Activated CD4-positive, alpha-beta T cell treated with anti-CD3 and anti-CD28 coated beads, Interleukin-2, amount 10 ng/mL, durations not matched to agents 24 days and 14 days (primary cell): ENCODE data around the gene FBXO5. TPM values are rescaled to one million over a fixed set of nuclear protein-coding genes. Genes with fewer than 3 reads are reported as not detected.

ENCODE experiments used
- DNase-seq: peaks from one replicate; pipeline ENCODE4 v3.0.0; 2022
- H3K27ac Mint-ChIP-seq: one replicate; pipeline ENCODE4 v1.8.0; 2022; ENCODE audit warnings: mild to moderate bottlenecking, mixed read lengths
- H3K27me3 Mint-ChIP-seq: one replicate; pipeline ENCODE4 v1.8.0; 2022; ENCODE audit warnings: mixed read lengths
- H3K36me3 Mint-ChIP-seq: one replicate; pipeline ENCODE4 v1.8.0; 2022; ENCODE audit warnings: low read depth, mild to moderate bottlenecking, mixed read lengths
- H3K4me1 Mint-ChIP-seq: one replicate; pipeline ENCODE4 v1.8.0; 2021; ENCODE audit warnings: mixed read lengths
- H3K4me3 Mint-ChIP-seq: one replicate; pipeline ENCODE4 v1.8.0; 2022; ENCODE audit warnings: mild to moderate bottlenecking, moderate library complexity, mixed read lengths
- H3K9me3 Mint-ChIP-seq: one replicate; pipeline ENCODE4 v1.8.0; 2021; ENCODE audit warnings: mixed read lengths
- intact Hi-C: fragments of 100-400 bp; cut with micrococcal nuclease; formaldehyde crosslinking; loops from one replicate; pipeline ENCODE4 v1.15.1; 2023
- total RNA-seq: library from RNA; stranded (reverse); gene quantifications from 2 replicates; pipeline ENCODE4 v1.2.3, GENCODE V29; 2022

FBXO5 gene
- 34.9 and 36.4 TPM in 2 replicates for total RNA-seq

- Mint-ChIP-seq H3K27ac (peak within 1 kb of the TSS; percentile 100), H3K4me1 (peaks cover 46% of the 10 kb centered on the region), H3K36me3 (peaks cover 40% of the 10 kb centered on the region)
Measured at GRCh38 chr6:152982904-152983636, at the start of gene FBXO5. Gene FBXO5, minus strand, starts transcription at chr6:152983041. Its CDS starts 82 bp downstream, at chr6:152982959.

GRCh38 chr6:153032255-153032882 is 49.5 kb upstream of the FBXO5 start:
- no peaks in the 10 kb centered on the region for H3K36me3 Mint-ChIP-seq
- no peak for DNase-seq
- intact Hi-C loops, result loop anchor here (2.0 kb wide), 1 partner anchor 280 kb away; no protein-coding TSS in a partner anchor

More at GRCh38 chr6:152982904-152983636, at the start of gene FBXO5:
- intact Hi-C loops, result loop anchor here (2.0 to 10.0 kb wide), 4 partner anchors 20 to 1592 kb away; partner anchors contain the start of genes MTRF1L, RMND1 and ZBTB2
- DNase-seq, result peak; percentile 99
- no peaks in the 10 kb centered on the region for H3K27me3 Mint-ChIP-seq
- H3K4me3 Mint-ChIP-seq, result peak within 1 kb of the TSS; percentile 92
- H3K9me3 Mint-ChIP-seq, result no peaks in the 10 kb centered on the region

GRCh38 chr6:153031335-153031955 is 48.6 kb upstream of the FBXO5 start:
- Mint-ChIP-seq H3K9me3 (no peaks in the 10 kb centered on the region), H3K27ac (no peak overlapping the region), H3K36me3 (no peaks in the 10 kb centered on the region), H3K27me3 (peaks cover 29% of the 10 kb centered on the region), H3K4me3 (no peak overlapping the region), H3K4me1 (no peaks in the 10 kb centered on the region)
- DNase-seq, result no peak
- intact Hi-C loops, result no loop called here

More at GRCh38 chr6:153032255-153032882, 49.5 kb upstream of the FBXO5 start:
- Mint-ChIP-seq H3K27ac (no peak overlapping the region), H3K27me3 (peaks cover 24% of the 10 kb centered on the region), H3K9me3 (no peaks in the 10 kb centered on the region), H3K4me3 (no peak overlapping the region), H3K4me1 (no peaks in the 10 kb centered on the region)

GRCh38 chr6:153028963-153029362 is 46.1 kb upstream of the FBXO5 start:
- no peaks in the 10 kb centered on the region for H3K4me1 Mint-ChIP-seq
- H3K27ac Mint-ChIP-seq, result no peak overlapping the region
- no peaks in the 10 kb centered on the region for H3K36me3 Mint-ChIP-seq
- no peak overlapping the region for H3K4me3 Mint-ChIP-seq
- peaks cover 38% of the 10 kb centered on the region for H3K27me3 Mint-ChIP-seq
- no peak for DNase-seq
- intact Hi-C loops, result loop anchor here (10.0 kb wide), 1 partner anchor 284 kb away; no protein-coding TSS in a partner anchor
- no peaks in the 10 kb centered on the region for H3K9me3 Mint-ChIP-seq

GRCh38 chr6:153028286-153028685 is 45.4 kb upstream of the FBXO5 start:
- no peak overlapping the region for H3K27ac Mint-ChIP-seq
- no peaks in the 10 kb centered on the region for H3K9me3 Mint-ChIP-seq
- no peak for DNase-seq
- no peak overlapping the region for H3K4me3 Mint-ChIP-seq
- H3K36me3 Mint-ChIP-seq, result no peaks in the 10 kb centered on the region
- H3K4me1 Mint-ChIP-seq, result no peaks in the 10 kb centered on the region
- H3K27me3 Mint-ChIP-seq, result peaks cover 42% of the 10 kb centered on the region
- intact Hi-C loops, result loop anchor here (10.0 kb wide), 1 partner anchor 283 kb away; no protein-coding TSS in a partner anchor

GRCh38 chr6:153027480-153027879 is 44.6 kb upstream of the FBXO5 start:
- H3K27me3 Mint-ChIP-seq, result peaks cover 45% of the 10 kb centered on the region
- intact Hi-C loops, result loop anchor here (10.0 kb wide), 1 partner anchor 283 kb away; no protein-coding TSS in a partner anchor
- no peak overlapping the region for H3K27ac Mint-ChIP-seq
- H3K9me3 Mint-ChIP-seq, result no peaks in the 10 kb centered on the region
- no peak overlapping the region for H3K4me3 Mint-ChIP-seq
- DNase-seq, result no peak
- no peaks in the 10 kb centered on the region for H3K4me1 Mint-ChIP-seq
- H3K36me3 Mint-ChIP-seq, result no peaks in the 10 kb centered on the region

GRCh38 chr6:153024709-153025017 is 41.8 kb upstream of the FBXO5 start:
- H3K27ac Mint-ChIP-seq, result no peak overlapping the region
- intact Hi-C loops, result loop anchor here (1.0 to 10.0 kb wide), 4 partner anchors 22 to 280 kb away; partner anchors contain the start of gene MTRF1L
- no peaks in the 10 kb centered on the region for H3K9me3 Mint-ChIP-seq
- no peak for DNase-seq
- H3K4me1 Mint-ChIP-seq, result no peaks in the 10 kb centered on the region
- H3K27me3 Mint-ChIP-seq, result peaks cover 31% of the 10 kb centered on the region
- no peak overlapping the region for H3K4me3 Mint-ChIP-seq
- H3K36me3 Mint-ChIP-seq, result no peaks in the 10 kb centered on the region

GRCh38 chr6:153023977-153024708 is 41.3 kb upstream of the FBXO5 start:
- no peak overlapping the region for H3K4me3 Mint-ChIP-seq
- no peak overlapping the region for H3K27ac Mint-ChIP-seq
- no peaks in the 10 kb centered on the region for H3K4me1 Mint-ChIP-seq
- no peaks in the 10 kb centered on the region for H3K36me3 Mint-ChIP-seq
- DNase-seq, result peak; percentile 84
- peaks cover 35% of the 10 kb centered on the region for H3K27me3 Mint-ChIP-seq
- H3K9me3 Mint-ChIP-seq, result no peaks in the 10 kb centered on the region
- intact Hi-C loops, result loop anchor here (1.0 to 10.0 kb wide), 4 partner anchors 21 to 279 kb away; partner anchors contain the start of gene MTRF1L

GRCh38 chr6:153018355-153018754 is 35.5 kb upstream of the FBXO5 start:
- Mint-ChIP-seq H3K4me3 (no peak overlapping the region), H3K9me3 (no peaks in the 10 kb centered on the region), H3K36me3 (no peaks in the 10 kb centered on the region), H3K27me3 (peaks cover 27% of the 10 kb centered on the region), H3K4me1 (no peaks in the 10 kb centered on the region), H3K27ac (no peak overlapping the region)
- intact Hi-C loops, result no loop called here
- no peak for DNase-seq

- intact Hi-C loops, result no loop called here
- Mint-ChIP-seq H3K9me3 (no peaks in the 10 kb centered on the region), H3K4me1 (no peaks in the 10 kb centered on the region), H3K27ac (no peak overlapping the region), H3K27me3 (peaks cover 25% of the 10 kb centered on the region), H3K4me3 (no peak overlapping the region), H3K36me3 (no peaks in the 10 kb centered on the region)
- no peak for DNase-seq
Measured at GRCh38 chr6:153016846-153017245, 34.0 kb upstream of the FBXO5 start.

GRCh38 chr6:153015094-153015640 is 32.3 kb upstream of the FBXO5 start:
- peaks cover 36% of the 10 kb centered on the region for H3K27me3 Mint-ChIP-seq
- H3K36me3 Mint-ChIP-seq, result no peaks in the 10 kb centered on the region
- no peak overlapping the region for H3K27ac Mint-ChIP-seq
- no peaks in the 10 kb centered on the region for H3K9me3 Mint-ChIP-seq
- intact Hi-C loops, result no loop called here
- no peak for DNase-seq
- H3K4me1 Mint-ChIP-seq, result no peaks in the 10 kb centered on the region
- H3K4me3 Mint-ChIP-seq, result no peak overlapping the region

- H3K36me3 Mint-ChIP-seq, result no peaks in the 10 kb centered on the region
- peaks cover 31% of the 10 kb centered on the region for H3K27me3 Mint-ChIP-seq
- H3K4me3 Mint-ChIP-seq, result no peak overlapping the region
- H3K27ac Mint-ChIP-seq, result no peak overlapping the region
- no peaks in the 10 kb centered on the region for H3K4me1 Mint-ChIP-seq
- no peak for DNase-seq
- no peaks in the 10 kb centered on the region for H3K9me3 Mint-ChIP-seq
- intact Hi-C loops, result no loop called here
Measured at GRCh38 chr6:153013438-153013837, 30.6 kb upstream of the FBXO5 start.

- Mint-ChIP-seq H3K27ac (no peak overlapping the region), H3K36me3 (no peaks in the 10 kb centered on the region), H3K27me3 (peaks cover 31% of the 10 kb centered on the region), H3K4me1 (no peaks in the 10 kb centered on the region), H3K4me3 (no peak overlapping the region), H3K9me3 (no peaks in the 10 kb centered on the region)
- intact Hi-C loops, result no loop called here
- DNase-seq, result no peak
Measured at GRCh38 chr6:153012856-153013255, 30.0 kb upstream of the FBXO5 start.
